ENCODE results near the gene ODC1.

Gene ODC1

GRCh38 chr2:10405448-10405847 lies 42.7 kb downstream of the ODC1 start:
- Mint-ChIP-seq H3K9me3 (no peaks in the 10 kb centered on the region), H3K27me3 (peaks cover 11% of the 10 kb centered on the region), H3K4me3 (no peak overlapping the region), H3K4me1 (ENCODE audit: low read depth) (peaks cover 91% of the 10 kb centered on the region), H3K27ac (no peak overlapping the region), H3K36me3 (ENCODE audit: low read depth) (peaks cover 38% of the 10 kb centered on the region)
- intact Hi-C loops (cut with micrococcal nuclease), result loop anchor here (10.0 kb wide), 2 partner anchors 71 to 101 kb away; partner anchors contain the start of gene HPCAL1

DNA sequence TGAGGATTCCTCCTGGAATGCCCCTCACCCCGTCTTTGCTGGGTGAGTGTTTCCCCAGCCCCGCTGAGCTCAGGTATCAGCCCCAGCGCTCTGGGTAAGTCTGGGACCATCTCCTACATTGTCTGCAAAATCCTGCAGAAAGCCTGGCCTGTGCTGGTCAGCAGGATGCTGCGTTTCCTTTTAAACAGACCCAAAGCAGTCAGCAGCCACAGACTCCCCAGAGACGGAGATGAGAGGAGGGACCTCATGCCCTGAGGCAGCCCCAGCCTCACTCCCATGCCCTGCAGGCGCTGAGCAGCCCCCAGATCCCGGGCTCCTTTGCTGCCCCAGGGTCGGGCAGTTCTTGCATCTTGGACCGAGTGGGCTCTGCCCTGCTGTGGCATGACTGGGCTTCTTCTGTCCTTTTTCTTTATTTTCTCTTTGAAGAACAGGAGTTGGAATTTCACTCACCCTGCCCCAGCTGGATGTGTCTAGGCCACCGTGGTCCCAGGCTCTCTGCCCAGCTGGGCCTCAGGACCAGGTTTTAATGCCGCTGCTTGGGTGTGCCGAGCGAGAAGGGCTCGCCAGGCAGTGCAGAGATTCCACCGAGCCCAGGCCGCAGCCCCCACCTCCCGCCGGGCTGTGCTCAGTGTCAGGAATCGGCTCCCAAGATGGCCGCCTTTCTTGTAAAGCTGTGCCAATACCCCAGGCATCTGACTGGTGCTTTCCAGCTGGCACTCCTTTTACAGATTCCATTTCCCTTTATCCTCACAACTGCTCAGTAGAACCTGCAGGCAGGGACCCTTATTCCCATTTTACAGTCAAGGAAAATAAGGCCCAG lies 43.6 kb downstream of the ODC1 start:
- no peak overlapping the region for H3K4me3 Mint-ChIP-seq
- H3K4me1 Mint-ChIP-seq (ENCODE audit: low read depth), result peaks cover 91% of the 10 kb centered on the region
- H3K9me3 Mint-ChIP-seq, result no peaks in the 10 kb centered on the region
- peaks cover 11% of the 10 kb centered on the region for H3K27me3 Mint-ChIP-seq
- intact Hi-C loops (cut with micrococcal nuclease), result loop anchor here (10.0 kb wide), 2 partner anchors 70 to 100 kb away; partner anchors contain the start of gene HPCAL1
- H3K27ac Mint-ChIP-seq, result peak overlapping the region; percentile 28
- H3K36me3 Mint-ChIP-seq (ENCODE audit: low read depth), result peaks cover 39% of the 10 kb centered on the region

- Mint-ChIP-seq H3K27me3 (peaks cover 11% of the 10 kb centered on the region), H3K4me1 (ENCODE audit: low read depth) (peaks cover 87% of the 10 kb centered on the region), H3K4me3 (no peak overlapping the region), H3K27ac (peak overlapping the region; percentile 87), H3K9me3 (no peaks in the 10 kb centered on the region), H3K36me3 (ENCODE audit: low read depth) (peaks cover 50% of the 10 kb centered on the region)
- intact Hi-C loops (cut with micrococcal nuclease), result loop anchor here (10.0 kb wide), 2 partner anchors 68 to 98 kb away; partner anchors contain the start of gene HPCAL1
Observed at GRCh38 chr2:10402653-10403215, 45.4 kb downstream of the ODC1 start.

- intact Hi-C loops (cut with micrococcal nuclease), result loop anchor here (10.0 kb wide), 2 partner anchors 67 to 97 kb away; partner anchors contain the start of gene HPCAL1
- peaks cover 87% of the 10 kb centered on the region for H3K4me1 Mint-ChIP-seq (ENCODE audit: low read depth)
- H3K36me3 Mint-ChIP-seq (ENCODE audit: low read depth), result peaks cover 56% of the 10 kb centered on the region
- H3K4me3 Mint-ChIP-seq, result peak overlapping the region; percentile 21
- peaks cover 6% of the 10 kb centered on the region for H3K27me3 Mint-ChIP-seq
- H3K27ac Mint-ChIP-seq, result peak overlapping the region; percentile 87
- H3K9me3 Mint-ChIP-seq, result no peaks in the 10 kb centered on the region
Observed at GRCh38 chr2:10402062-10402585, 46.0 kb downstream of the ODC1 start.

GRCh38 chr2:10400978-10401951 lies 46.9 kb downstream of the ODC1 start:
- H3K36me3 Mint-ChIP-seq (ENCODE audit: low read depth), result peaks cover 55% of the 10 kb centered on the region
- peaks cover 5% of the 10 kb centered on the region for H3K27me3 Mint-ChIP-seq
- H3K9me3 Mint-ChIP-seq, result no peaks in the 10 kb centered on the region
- peak overlapping the region; percentile 87 for H3K27ac Mint-ChIP-seq
- H3K4me1 Mint-ChIP-seq (ENCODE audit: low read depth), result peaks cover 87% of the 10 kb centered on the region
- intact Hi-C loops (cut with micrococcal nuclease), result loop anchor here (1.0 to 10.0 kb wide), 3 partner anchors 7 to 96 kb away; partner anchors contain the start of gene HPCAL1
- H3K4me3 Mint-ChIP-seq, result peak overlapping the region; percentile 21

DNA sequence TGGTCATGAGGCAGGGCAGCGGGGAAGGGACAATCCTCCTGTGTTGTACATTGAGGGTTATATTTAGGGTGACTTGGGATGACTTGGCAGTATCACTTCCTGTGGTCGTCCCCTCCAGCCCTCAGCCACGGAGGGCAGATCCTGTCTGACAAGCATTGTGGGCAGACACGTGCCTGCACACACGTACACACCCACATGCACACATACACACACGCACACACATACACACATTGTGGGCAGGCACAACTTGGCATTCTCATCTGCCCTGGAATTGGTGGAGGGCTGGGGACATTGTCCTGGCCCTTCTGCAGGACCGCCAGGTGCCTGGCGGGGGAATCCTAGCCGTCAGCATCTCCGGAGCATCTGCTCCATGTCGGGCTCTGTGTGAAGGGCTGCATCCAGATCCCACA lies 47.6 kb downstream of the ODC1 start:
- Mint-ChIP-seq H3K36me3 (ENCODE audit: low read depth) (peaks cover 56% of the 10 kb centered on the region), H3K4me3 (no peak overlapping the region), H3K27me3 (no peaks in the 10 kb centered on the region), H3K9me3 (no peaks in the 10 kb centered on the region), H3K4me1 (ENCODE audit: low read depth) (peaks cover 87% of the 10 kb centered on the region), H3K27ac (peak overlapping the region; percentile 87)
- intact Hi-C loops (cut with micrococcal nuclease), result loop anchor here (1.0 to 10.0 kb wide), 3 partner anchors 8 to 96 kb away; partner anchors contain the start of gene HPCAL1

DNA sequence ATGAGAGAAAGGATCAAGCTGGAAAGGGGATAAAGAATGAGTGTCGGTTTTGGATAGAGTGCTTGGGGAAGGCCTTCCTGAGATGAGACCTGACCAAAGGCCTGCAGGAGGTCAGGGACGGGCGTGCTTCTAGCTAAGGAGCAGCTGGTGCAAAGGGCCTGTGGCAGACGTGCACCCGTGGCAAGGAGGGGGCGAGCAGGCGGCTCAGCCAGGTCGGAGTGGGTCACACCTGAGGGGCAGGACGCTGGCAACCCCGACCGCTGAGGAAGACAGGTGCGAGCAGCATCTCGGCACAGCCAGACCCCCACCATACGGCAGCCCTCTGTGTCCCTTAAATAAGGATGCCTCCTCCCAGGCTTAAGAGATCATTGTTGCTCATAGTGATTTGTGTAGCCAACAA lies 48.1 kb downstream of the ODC1 start:
- H3K27ac Mint-ChIP-seq, result peak overlapping the region; percentile 87
- H3K9me3 Mint-ChIP-seq, result no peaks in the 10 kb centered on the region
- peaks cover 52% of the 10 kb centered on the region for H3K36me3 Mint-ChIP-seq (ENCODE audit: low read depth)
- intact Hi-C loops (cut with micrococcal nuclease), result loop anchor here (1.0 to 10.0 kb wide), 3 partner anchors 8 to 95 kb away; partner anchors contain the start of gene HPCAL1
- H3K4me1 Mint-ChIP-seq (ENCODE audit: low read depth), result peaks cover 86% of the 10 kb centered on the region
- H3K27me3 Mint-ChIP-seq, result no peaks in the 10 kb centered on the region
- peak overlapping the region; percentile 35 for H3K4me3 Mint-ChIP-seq

GRCh38 chr2:10399358-10399757 lies 48.8 kb downstream of the ODC1 start:
- H3K9me3 Mint-ChIP-seq, result no peaks in the 10 kb centered on the region
- H3K27ac Mint-ChIP-seq, result peak overlapping the region; percentile 87
- H3K4me3 Mint-ChIP-seq, result no peak overlapping the region
- peaks cover 84% of the 10 kb centered on the region for H3K4me1 Mint-ChIP-seq (ENCODE audit: low read depth)
- H3K27me3 Mint-ChIP-seq, result no peaks in the 10 kb centered on the region
- peaks cover 49% of the 10 kb centered on the region for H3K36me3 Mint-ChIP-seq (ENCODE audit: low read depth)
- intact Hi-C loops (cut with micrococcal nuclease), result no loop called here

DNA sequence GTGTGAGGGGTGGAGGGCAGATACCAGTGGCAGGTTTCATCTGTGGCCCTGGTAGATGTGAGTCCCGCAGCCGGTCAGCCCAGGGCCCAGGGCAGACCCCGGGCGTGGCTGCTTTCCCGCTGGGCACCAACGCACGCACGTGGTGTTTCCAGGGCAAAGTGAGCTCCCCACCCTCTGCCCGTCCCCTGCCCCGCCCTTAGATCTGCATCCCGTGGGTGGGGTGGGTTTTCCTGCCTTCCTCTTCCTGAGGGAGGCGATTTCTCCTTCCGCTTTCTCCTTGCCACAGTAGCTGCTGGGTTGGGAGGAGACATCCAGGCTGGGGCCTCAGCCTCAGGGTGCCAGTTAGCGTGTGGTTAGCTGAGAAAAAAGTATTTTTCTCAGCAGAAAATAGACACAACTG lies 49.6 kb downstream of the ODC1 start:
- Mint-ChIP-seq H3K4me3 (peak overlapping the region; percentile 17), H3K36me3 (ENCODE audit: low read depth) (peaks cover 43% of the 10 kb centered on the region), H3K27me3 (no peaks in the 10 kb centered on the region), H3K9me3 (no peaks in the 10 kb centered on the region), H3K4me1 (ENCODE audit: low read depth) (peaks cover 85% of the 10 kb centered on the region), H3K27ac (peak overlapping the region; percentile 20)
- intact Hi-C loops (cut with micrococcal nuclease), result no loop called here

DNA sequence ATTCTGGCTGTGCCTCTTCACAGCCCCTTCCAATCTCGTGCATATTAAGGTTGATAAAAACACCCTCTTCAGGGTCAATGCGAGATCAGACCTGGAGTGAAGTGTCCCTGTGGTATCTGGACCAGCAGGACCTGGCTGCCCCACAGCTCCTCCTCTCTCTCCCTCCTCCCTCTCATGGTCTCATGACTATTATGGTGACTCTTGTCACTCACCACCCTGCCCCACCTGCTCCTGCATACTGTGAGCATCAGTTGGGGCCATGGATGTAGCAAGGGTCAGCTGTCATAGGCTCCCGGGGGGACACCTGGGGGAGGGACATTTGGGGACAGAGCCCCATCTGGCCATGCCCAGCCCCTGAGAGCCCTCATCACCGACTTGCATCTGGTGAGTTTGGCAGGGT lies 50.2 kb downstream of the ODC1 start:
- intact Hi-C loops (cut with micrococcal nuclease), result no loop called here
- H3K4me3 Mint-ChIP-seq, result no peak overlapping the region
- peaks cover 91% of the 10 kb centered on the region for H3K4me1 Mint-ChIP-seq (ENCODE audit: low read depth)
- H3K27me3 Mint-ChIP-seq, result no peaks in the 10 kb centered on the region
- peak overlapping the region; percentile 20 for H3K27ac Mint-ChIP-seq
- H3K36me3 Mint-ChIP-seq (ENCODE audit: low read depth), result peaks cover 41% of the 10 kb centered on the region
- H3K9me3 Mint-ChIP-seq, result no peaks in the 10 kb centered on the region

DNA sequence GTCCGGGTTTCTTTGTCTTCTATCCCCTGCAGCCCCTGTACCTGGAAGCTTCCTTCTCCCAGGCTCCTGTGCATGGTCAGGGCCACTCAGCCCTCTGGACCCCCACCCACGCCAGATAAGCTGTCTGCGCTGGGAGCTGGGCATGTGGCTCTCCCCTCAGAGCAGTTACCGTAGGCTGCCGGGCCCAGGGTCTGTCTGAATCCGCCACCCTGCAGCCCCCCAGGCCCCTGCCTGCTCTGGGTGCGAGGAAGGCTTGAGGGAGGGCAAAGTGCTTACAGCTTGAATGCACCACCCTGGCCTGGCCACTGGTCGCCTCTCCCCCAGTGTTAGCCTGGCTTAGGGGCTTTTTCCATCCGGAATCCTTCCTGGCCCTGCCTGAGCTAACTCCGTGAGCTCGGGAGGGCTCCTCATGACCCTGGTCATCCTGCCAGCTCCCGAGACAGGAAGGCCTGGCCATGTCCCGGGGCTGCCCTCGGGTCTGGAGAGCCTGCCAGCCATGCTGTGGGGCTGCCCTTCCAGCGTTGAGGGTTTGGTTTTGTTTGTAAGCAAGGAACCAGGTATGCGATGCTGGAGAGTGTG lies 50.7 kb downstream of the ODC1 start:
- intact Hi-C loops (cut with micrococcal nuclease), result no loop called here
- H3K27me3 Mint-ChIP-seq, result no peaks in the 10 kb centered on the region
- H3K9me3 Mint-ChIP-seq, result no peaks in the 10 kb centered on the region
- peaks cover 91% of the 10 kb centered on the region for H3K4me1 Mint-ChIP-seq (ENCODE audit: low read depth)
- peak overlapping the region; percentile 20 for H3K27ac Mint-ChIP-seq
- H3K4me3 Mint-ChIP-seq, result no peak overlapping the region
- peaks cover 41% of the 10 kb centered on the region for H3K36me3 Mint-ChIP-seq (ENCODE audit: low read depth)

- Mint-ChIP-seq H3K4me3 (no peak overlapping the region), H3K9me3 (no peaks in the 10 kb centered on the region), H3K27ac (peak overlapping the region; percentile 20), H3K27me3 (no peaks in the 10 kb centered on the region), H3K4me1 (ENCODE audit: low read depth) (peaks cover 90% of the 10 kb centered on the region), H3K36me3 (ENCODE audit: low read depth) (peaks cover 41% of the 10 kb centered on the region)
- intact Hi-C loops (cut with micrococcal nuclease), result no loop called here
Observed at GRCh38 chr2:10396464-10396863, 51.7 kb downstream of the ODC1 start.

DNA sequence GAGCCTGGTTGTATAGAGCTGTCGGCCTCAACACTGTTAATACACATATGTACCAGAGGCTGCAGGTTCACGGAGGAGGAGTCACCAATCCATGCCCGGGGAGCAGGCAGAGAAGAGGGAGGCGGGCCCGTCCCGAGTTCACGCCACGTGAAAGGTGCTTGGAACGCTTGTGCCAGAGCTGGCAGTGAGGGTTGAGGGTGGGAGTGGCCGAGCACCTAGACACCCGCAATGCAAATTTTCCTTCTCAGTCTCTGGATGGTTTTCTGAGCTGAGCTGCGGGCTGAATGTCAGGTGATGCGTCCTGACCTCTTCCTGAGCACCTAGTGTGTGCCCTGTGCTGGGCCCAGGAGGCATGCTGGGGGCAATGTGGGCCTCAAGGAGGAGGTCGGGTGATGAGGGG lies 52.2 kb downstream of the ODC1 start:
- no peaks in the 10 kb centered on the region for H3K27me3 Mint-ChIP-seq
- intact Hi-C loops (cut with micrococcal nuclease), result no loop called here
- peak overlapping the region; percentile 20 for H3K27ac Mint-ChIP-seq
- H3K9me3 Mint-ChIP-seq, result no peaks in the 10 kb centered on the region
- H3K36me3 Mint-ChIP-seq (ENCODE audit: low read depth), result peaks cover 41% of the 10 kb centered on the region
- no peak overlapping the region for H3K4me3 Mint-ChIP-seq
- H3K4me1 Mint-ChIP-seq (ENCODE audit: low read depth), result peaks cover 90% of the 10 kb centered on the region

Data from dendritic cell treated with granulocyte-macrophage colony-stimulating factor and Interleukin-4, amounts not matched to agents 40 ng/mL and 50 ng/mL, for 4 days (primary cell).